GM18520 (cell line): ENCODE measurements around the gene BOK.
"Not testable (repeated sequence)": the region's sequence is repeated elsewhere in the genome, so short reads cannot be mapped to it uniquely, and the experiment has no call there.

Experiments used
- ATAC-seq: cut with Tn5 transposase; IDR thresholded peaks from one replicate; pipeline ENCODE4 v1.9.1; 2021; ENCODE audit not compliant: unreplicated experiment

Gene BOK

GRCh38 chr2:241555711-241556110, 2.8 kb upstream of the BOK start:
- ATAC-seq = no peak

GRCh38 chr2:241556746-241557145, 1.8 kb upstream of the BOK start:
- no peak for ATAC-seq

- ATAC-seq = no peak
Measured at GRCh38 chr2:241559323-241560161, 997 bp downstream of the BOK start.

GRCh38 chr2:241560162-241560882, 1.8 kb downstream of the BOK start:
- no peak for ATAC-seq

GRCh38 chr2:241560883-241561474, 2.4 kb downstream of the BOK start:
- no peak for ATAC-seq

GRCh38 chr2:241561832-241562231, 3.3 kb downstream of the BOK start:
- no peak for ATAC-seq

- no peak for ATAC-seq
Measured at GRCh38 chr2:241562269-241562891, 3.8 kb downstream of the BOK start.

GRCh38 chr2:241563031-241563507, 4.5 kb downstream of the BOK start:
- ATAC-seq = no peak

GRCh38 chr2:241563571-241563980, 5.0 kb downstream of the BOK start:
- no peak for ATAC-seq

GRCh38 chr2:241563981-241564595, 5.5 kb downstream of the BOK start:
- no peak for ATAC-seq

GRCh38 chr2:241564596-241565410, 6.3 kb downstream of the BOK start:
- ATAC-seq = no peak

- ATAC-seq = no peak
Measured at GRCh38 chr2:241565411-241565810, 6.9 kb downstream of the BOK start.

- not testable (repeated sequence) for ATAC-seq
Measured at GRCh38 chr2:241566021-241566420, 7.5 kb downstream of the BOK start.

- ATAC-seq = no peak
Measured at GRCh38 chr2:241566468-241566867, 7.9 kb downstream of the BOK start.

- ATAC-seq = not testable (repeated sequence)
Measured at GRCh38 chr2:241567266-241567665, 8.7 kb downstream of the BOK start.

- no peak for ATAC-seq
Measured at GRCh38 chr2:241567776-241568175, 9.2 kb downstream of the BOK start.

GRCh38 chr2:241568726-241569125, 10.2 kb downstream of the BOK start:
- no peak for ATAC-seq

GRCh38 chr2:241569831-241570281, 11.3 kb downstream of the BOK start:
- ATAC-seq = no peak

- no peak for ATAC-seq
Measured at GRCh38 chr2:241570961-241571581, 12.5 kb downstream of the BOK start.
